ENCODE data around the gene TCEA3.

Gene TCEA3

DNA sequence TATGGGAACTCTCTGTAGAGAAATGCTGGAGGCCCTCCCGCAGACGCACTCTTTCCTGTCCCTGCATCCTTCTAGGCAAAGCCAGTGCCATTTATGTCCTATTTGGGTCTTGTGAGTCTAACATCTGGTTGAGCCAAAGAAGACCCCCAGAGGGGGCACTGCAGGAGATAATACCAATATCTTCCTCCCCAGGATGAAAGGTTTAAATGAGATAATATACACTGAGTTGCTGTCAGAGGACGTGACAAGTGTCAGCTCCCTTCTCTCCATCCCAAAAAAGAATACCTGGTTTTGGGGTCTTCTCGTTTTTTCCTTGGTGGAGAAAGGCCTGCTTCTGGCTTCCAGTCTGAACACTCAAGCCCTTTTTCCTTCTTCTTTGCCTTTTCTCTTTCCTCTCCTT is 7.6 kb downstream of the TCEA3 start:
- Histone ChIP-seq H3K9me3 (replicated peaks; ENCODE audit: insufficient read depth, low read length) (no peaks in the 10 kb centered on the region), H3K79me2 (ENCODE audit: low read length) (no peaks in the 10 kb centered on the region), H4K20me1 (ENCODE audit: insufficient read depth, low read length) (no peaks in the 10 kb centered on the region), H3K4me3 (ENCODE audit: low read length) (no peak overlapping the region), H3F3A (ENCODE audit: insufficient read depth, low read length) (no peaks in the 10 kb centered on the region), H2AFZ (ENCODE audit: low read length) (no peak overlapping the region), H3K27ac (ENCODE audit: low read length) (no peak overlapping the region), H3K4me2 (ENCODE audit: low read depth, low read length) (no peak overlapping the region), H3K4me1 (ENCODE audit: low read length) (no peaks in the 10 kb centered on the region), H3K36me3 (replicated peaks; ENCODE audit: insufficient read depth, low read length) (no peaks in the 10 kb centered on the region), H3K27me3 (replicated peaks; ENCODE audit: insufficient read depth, low read length) (no peaks in the 10 kb centered on the region), H3K9me2 (replicated peaks; ENCODE audit: insufficient read depth, low read length) (no peaks in the 10 kb centered on the region), H3K9ac (ENCODE audit: low read length) (no peak overlapping the region)
- TF ChIP-seq, protein P1, sequence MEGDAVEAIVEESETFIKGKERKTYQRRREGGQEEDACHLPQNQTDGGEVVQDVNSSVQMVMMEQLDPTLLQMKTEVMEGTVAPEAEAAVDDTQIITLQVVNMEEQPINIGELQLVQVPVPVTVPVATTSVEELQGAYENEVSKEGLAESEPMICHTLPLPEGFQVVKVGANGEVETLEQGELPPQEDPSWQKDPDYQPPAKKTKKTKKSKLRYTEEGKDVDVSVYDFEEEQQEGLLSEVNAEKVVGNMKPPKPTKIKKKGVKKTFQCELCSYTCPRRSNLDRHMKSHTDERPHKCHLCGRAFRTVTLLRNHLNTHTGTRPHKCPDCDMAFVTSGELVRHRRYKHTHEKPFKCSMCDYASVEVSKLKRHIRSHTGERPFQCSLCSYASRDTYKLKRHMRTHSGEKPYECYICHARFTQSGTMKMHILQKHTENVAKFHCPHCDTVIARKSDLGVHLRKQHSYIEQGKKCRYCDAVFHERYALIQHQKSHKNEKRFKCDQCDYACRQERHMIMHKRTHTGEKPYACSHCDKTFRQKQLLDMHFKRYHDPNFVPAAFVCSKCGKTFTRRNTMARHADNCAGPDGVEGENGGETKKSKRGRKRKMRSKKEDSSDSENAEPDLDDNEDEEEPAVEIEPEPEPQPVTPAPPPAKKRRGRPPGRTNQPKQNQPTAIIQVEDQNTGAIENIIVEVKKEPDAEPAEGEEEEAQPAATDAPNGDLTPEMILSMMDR (IDR thresholded peaks at IDR 0.05; ENCODE audit: low read length): no peak
- no peak for TF ChIP-seq EZH2 (optimal IDR thresholded peaks at IDR 0.05; ENCODE audit: low read depth, low read length)
- no peak for TF ChIP-seq EZH2phosphoT487 (IDR thresholded peaks at IDR 0.05; ENCODE audit: low read length)
- no peak for DNase-seq

DNA sequence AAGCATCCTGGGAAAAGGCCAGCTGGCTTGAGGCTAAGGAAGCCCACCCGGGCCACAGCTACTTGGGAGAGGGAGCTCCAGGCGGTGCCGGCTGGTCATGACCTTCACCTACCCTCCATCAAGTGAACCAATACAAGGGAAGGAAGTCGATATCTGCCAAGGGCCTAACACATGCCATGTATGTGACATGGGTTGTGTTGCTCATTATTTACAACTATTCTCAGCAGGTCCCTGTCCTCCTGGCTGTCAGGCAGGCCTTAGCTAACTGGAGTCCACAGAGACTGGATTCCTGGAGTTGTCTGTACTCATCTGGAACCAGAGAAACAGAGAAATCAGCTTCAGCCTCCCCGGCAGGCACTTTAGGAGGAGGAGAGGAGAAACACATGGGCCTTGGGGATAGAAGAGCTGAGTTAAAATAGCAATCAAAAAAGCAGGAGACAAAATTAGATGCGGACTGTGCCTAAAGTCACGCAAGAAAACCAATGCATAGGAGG is 15.7 kb downstream of the TCEA3 start:
- no peaks in the 10 kb centered on the region for H3K36me3 ChIP-seq (replicated peaks; ENCODE audit: insufficient read depth, low read length)
- H4K20me1 ChIP-seq (ENCODE audit: insufficient read depth, low read length): no peaks in the 10 kb centered on the region
- no peak overlapping the region for H3K9ac ChIP-seq (ENCODE audit: low read length)
- H3K4me1 ChIP-seq (ENCODE audit: low read length): no peaks in the 10 kb centered on the region
- no peak overlapping the region for H3K4me3 ChIP-seq (ENCODE audit: low read length)
- H3K27ac ChIP-seq (ENCODE audit: low read length): no peak overlapping the region
- TF ChIP-seq, protein P1 (IDR thresholded peaks at IDR 0.05; ENCODE audit: low read length): no peak
- TF ChIP-seq EZH2 (optimal IDR thresholded peaks at IDR 0.05; ENCODE audit: low read depth, low read length): no peak
- no peak for TF ChIP-seq EZH2phosphoT487 (IDR thresholded peaks at IDR 0.05; ENCODE audit: low read length)
- H3K79me2 ChIP-seq (ENCODE audit: low read length): no peaks in the 10 kb centered on the region
- no peak for DNase-seq
- no peaks in the 10 kb centered on the region for H3K9me3 ChIP-seq (replicated peaks; ENCODE audit: insufficient read depth, low read length)
- no peak overlapping the region for H2AFZ ChIP-seq (ENCODE audit: low read length)
- H3F3A ChIP-seq (ENCODE audit: insufficient read depth, low read length): no peaks in the 10 kb centered on the region
- H3K4me2 ChIP-seq (ENCODE audit: low read depth, low read length): no peak overlapping the region
- H3K27me3 ChIP-seq (replicated peaks; ENCODE audit: insufficient read depth, low read length): no peaks in the 10 kb centered on the region
- H3K9me2 ChIP-seq (replicated peaks; ENCODE audit: insufficient read depth, low read length): no peaks in the 10 kb centered on the region

DNA sequence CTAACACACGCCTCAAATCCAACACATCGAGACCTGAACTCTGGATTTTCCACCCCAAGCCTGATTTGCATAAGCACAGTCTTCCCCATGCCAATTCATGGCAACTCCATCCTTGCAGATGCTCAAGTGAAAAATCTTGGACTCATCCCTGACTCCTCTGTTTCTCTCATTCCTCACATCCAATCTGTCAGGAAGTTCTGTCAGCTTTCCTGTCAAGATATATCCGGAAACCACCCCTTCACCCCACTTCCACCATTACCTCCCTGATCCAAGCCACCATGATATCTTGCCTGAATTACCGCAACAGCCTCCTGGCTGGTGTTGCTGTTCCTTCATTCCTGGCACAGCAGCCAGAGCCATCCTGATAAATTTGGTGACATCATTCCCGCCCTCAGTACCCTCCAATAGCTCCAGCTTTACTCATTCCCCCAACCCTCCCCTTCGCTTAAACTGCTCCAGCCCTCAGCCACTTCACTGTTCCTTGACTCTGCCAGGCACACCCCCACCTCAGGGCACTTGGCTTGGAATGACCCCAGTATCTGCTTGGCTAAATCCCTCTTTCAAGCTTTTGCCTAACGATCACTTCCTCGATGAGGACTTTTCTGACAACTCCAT is 17.4 kb downstream of the TCEA3 start:
- H4K20me1 ChIP-seq (ENCODE audit: insufficient read depth, low read length): no peaks in the 10 kb centered on the region
- no peaks in the 10 kb centered on the region for H3K9me3 ChIP-seq (replicated peaks; ENCODE audit: insufficient read depth, low read length)
- H3K4me3 ChIP-seq (ENCODE audit: low read length): no peak overlapping the region
- H3K36me3 ChIP-seq (replicated peaks; ENCODE audit: insufficient read depth, low read length): no peaks in the 10 kb centered on the region
- H3K79me2 ChIP-seq (ENCODE audit: low read length): no peaks in the 10 kb centered on the region
- no peak overlapping the region for H3K4me2 ChIP-seq (ENCODE audit: low read depth, low read length)
- no peak for TF ChIP-seq EZH2 (optimal IDR thresholded peaks at IDR 0.05; ENCODE audit: low read depth, low read length)
- no peak for TF ChIP-seq EZH2phosphoT487 (IDR thresholded peaks at IDR 0.05; ENCODE audit: low read length)
- H3F3A ChIP-seq (ENCODE audit: insufficient read depth, low read length): no peaks in the 10 kb centered on the region
- no peaks in the 10 kb centered on the region for H3K27me3 ChIP-seq (replicated peaks; ENCODE audit: insufficient read depth, low read length)
- H3K27ac ChIP-seq (ENCODE audit: low read length): no peak overlapping the region
- no peak overlapping the region for H3K9ac ChIP-seq (ENCODE audit: low read length)
- no peak for DNase-seq
- H3K9me2 ChIP-seq (replicated peaks; ENCODE audit: insufficient read depth, low read length): no peaks in the 10 kb centered on the region
- no peaks in the 10 kb centered on the region; the same call in 1 of the 2 replicates for H3K4me1 ChIP-seq (ENCODE audit: low read length)
- H2AFZ ChIP-seq (ENCODE audit: low read length): no peak overlapping the region

DNA sequence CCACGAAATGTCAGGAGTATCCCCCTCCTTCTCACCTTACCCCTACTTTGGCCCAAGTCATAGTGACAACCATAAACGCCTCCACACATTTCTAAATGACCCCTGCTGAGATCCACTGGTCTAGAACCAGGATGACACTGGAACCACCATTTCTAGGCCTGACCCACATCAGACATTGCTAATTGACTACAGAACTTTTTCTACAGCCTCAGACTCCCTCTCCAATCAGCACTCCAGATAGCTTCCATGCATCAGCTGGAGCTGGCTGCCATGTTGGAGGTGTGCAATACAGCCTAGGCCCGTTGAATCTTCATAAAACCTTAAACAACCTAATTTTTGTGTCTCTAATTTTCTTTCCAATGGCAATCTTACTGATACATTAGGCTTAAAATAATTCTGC is 18.6 kb downstream of the TCEA3 start:
- Histone ChIP-seq H3K4me2 (ENCODE audit: low read depth, low read length) (no peak overlapping the region), H3K27ac (ENCODE audit: low read length) (no peak overlapping the region), H4K20me1 (ENCODE audit: insufficient read depth, low read length) (no peaks in the 10 kb centered on the region), H3K9me2 (replicated peaks; ENCODE audit: insufficient read depth, low read length) (no peaks in the 10 kb centered on the region), H3K4me3 (ENCODE audit: low read length) (no peak overlapping the region), H3K36me3 (replicated peaks; ENCODE audit: insufficient read depth, low read length) (no peaks in the 10 kb centered on the region), H3K9me3 (replicated peaks; ENCODE audit: insufficient read depth, low read length) (no peaks in the 10 kb centered on the region), H3K4me1 (ENCODE audit: low read length) (no peaks in the 10 kb centered on the region; the same call in 1 of the 2 replicates), H3K9ac (ENCODE audit: low read length) (no peak overlapping the region), H3K79me2 (ENCODE audit: low read length) (no peaks in the 10 kb centered on the region), H3K27me3 (replicated peaks; ENCODE audit: insufficient read depth, low read length) (no peaks in the 10 kb centered on the region), H3F3A (ENCODE audit: insufficient read depth, low read length) (no peaks in the 10 kb centered on the region), H2AFZ (ENCODE audit: low read length) (no peak overlapping the region)
- DNase-seq: no peak
- TF ChIP-seq, protein P1 (IDR thresholded peaks at IDR 0.05; ENCODE audit: low read length): no peak
- no peak for TF ChIP-seq EZH2 (optimal IDR thresholded peaks at IDR 0.05; ENCODE audit: low read depth, low read length)
- TF ChIP-seq EZH2phosphoT487 (IDR thresholded peaks at IDR 0.05; ENCODE audit: low read length): no peak
